ENCODE measurements around the gene CPB1.

Gene CPB1

GRCh38 chr3:148845756-148846395 lies 18.3 kb downstream of the CPB1 start:
- ChIA-PET POLR2A (no interaction called here), CTCF (interaction anchor here (0.6 to 1.5 kb wide), 3 partner anchors 14 to 166 kb away, joined by 3 to 5 read pairs (median 3); no protein-coding TSS in a partner anchor)
- H3K4me3 ChIP-seq (ENCODE audit: low read depth, low read length): no peak overlapping the region
- TF ChIP-seq, protein P1, sequence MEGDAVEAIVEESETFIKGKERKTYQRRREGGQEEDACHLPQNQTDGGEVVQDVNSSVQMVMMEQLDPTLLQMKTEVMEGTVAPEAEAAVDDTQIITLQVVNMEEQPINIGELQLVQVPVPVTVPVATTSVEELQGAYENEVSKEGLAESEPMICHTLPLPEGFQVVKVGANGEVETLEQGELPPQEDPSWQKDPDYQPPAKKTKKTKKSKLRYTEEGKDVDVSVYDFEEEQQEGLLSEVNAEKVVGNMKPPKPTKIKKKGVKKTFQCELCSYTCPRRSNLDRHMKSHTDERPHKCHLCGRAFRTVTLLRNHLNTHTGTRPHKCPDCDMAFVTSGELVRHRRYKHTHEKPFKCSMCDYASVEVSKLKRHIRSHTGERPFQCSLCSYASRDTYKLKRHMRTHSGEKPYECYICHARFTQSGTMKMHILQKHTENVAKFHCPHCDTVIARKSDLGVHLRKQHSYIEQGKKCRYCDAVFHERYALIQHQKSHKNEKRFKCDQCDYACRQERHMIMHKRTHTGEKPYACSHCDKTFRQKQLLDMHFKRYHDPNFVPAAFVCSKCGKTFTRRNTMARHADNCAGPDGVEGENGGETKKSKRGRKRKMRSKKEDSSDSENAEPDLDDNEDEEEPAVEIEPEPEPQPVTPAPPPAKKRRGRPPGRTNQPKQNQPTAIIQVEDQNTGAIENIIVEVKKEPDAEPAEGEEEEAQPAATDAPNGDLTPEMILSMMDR (IDR thresholded peaks at IDR 0.05; ENCODE audit: insufficient read depth, low read length, missing control alignments): no peak
- DNase-seq (ENCODE audit: low read depth, low spot score): no peak

DNA sequence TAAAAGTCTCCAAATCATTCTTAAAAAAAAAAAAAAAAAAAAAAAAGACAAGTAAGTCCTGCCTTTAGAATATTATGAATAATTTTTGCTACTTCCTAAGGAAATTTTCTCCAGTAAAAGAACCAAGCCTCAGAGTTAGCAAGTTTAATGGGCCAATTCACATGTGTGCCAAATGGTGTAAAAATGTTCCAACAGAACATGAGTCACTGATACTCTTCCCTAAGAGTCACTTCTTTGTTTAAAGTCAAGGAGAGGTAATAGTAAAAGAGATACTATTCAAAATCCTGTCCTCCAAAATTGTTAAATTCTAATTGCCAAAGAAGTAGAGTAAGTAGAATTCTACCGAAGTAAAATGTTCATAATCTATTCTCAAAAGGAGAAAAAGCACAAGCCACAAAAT lies 19.7 kb downstream of the CPB1 start:
- TF ChIP-seq, protein P1 (IDR thresholded peaks at IDR 0.05; ENCODE audit: insufficient read depth, low read length, missing control alignments): no peak
- CTCF ChIA-PET: interaction anchor here (1.2 to 2.2 kb wide), 3 partner anchors 13 to 98 kb away, joined by 3 to 8 read pairs (median 5); no protein-coding TSS in a partner anchor
- POLR2A ChIA-PET: no interaction called here
- no peak for DNase-seq (ENCODE audit: low read depth, low spot score)
- H3K4me3 ChIP-seq (ENCODE audit: low read depth, low read length): no peak overlapping the region

- DNase-seq (ENCODE audit: low read depth, low spot score): no peak
- POLR2A ChIA-PET: no interaction called here
- TF ChIP-seq, protein P1 (IDR thresholded peaks at IDR 0.05; ENCODE audit: insufficient read depth, low read length, missing control alignments): no peak
- CTCF ChIA-PET: interaction anchor here (1.2 to 6.0 kb wide), 3 partner anchors 11 to 97 kb away, joined by 3 to 38 read pairs (median 8); no protein-coding TSS in a partner anchor
- no peak overlapping the region for H3K4me3 ChIP-seq (ENCODE audit: low read depth, low read length)
These were observed 20.8 kb downstream of the CPB1 start for GRCh38 chr3:148848410-148848809.

DNA sequence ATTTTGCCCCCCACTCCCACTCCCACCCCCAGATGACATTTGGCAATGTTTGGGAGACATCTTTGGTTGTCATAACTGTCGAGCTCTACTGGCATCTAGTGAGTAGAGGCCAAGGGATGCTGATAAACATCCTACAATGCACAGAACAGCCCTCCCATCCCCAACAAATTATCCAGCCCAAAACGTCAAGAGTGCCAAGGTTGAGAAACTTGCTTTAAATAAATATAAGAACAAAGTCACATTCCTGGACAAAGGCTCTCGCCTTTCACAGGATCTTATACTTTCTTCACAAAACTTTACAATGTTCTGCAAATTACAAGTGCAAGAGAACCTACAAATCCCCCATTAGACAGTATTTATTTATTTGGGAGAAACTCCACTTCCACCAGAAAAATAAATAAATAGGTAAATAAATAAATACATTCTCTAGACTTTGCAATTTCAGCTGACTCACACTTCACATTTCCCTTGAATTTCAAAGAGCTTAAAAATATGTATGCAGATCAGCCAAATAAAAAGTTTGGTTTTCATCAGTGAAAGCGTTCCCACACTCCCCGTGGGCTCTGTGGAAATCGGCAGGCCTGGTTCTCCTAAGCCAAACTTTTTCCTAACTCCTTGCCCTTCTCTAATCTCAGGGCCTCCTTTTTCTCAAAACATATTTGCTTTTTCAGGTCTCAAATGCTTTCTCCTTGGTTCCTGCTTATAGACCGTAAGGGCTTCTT lies 24.8 kb downstream of the CPB1 start:
- DNase-seq (ENCODE audit: low read depth, low spot score): no peak
- ChIA-PET POLR2A (no interaction called here), CTCF (interaction anchor here (1.2 to 20.0 kb wide), 3 partner anchors 10 to 93 kb away, joined by 4 to 614 read pairs (median 38); partner anchors contain the start of gene CPA3)
- no peak overlapping the region for H3K4me3 ChIP-seq (ENCODE audit: low read depth, low read length)
- TF ChIP-seq, protein P1 (IDR thresholded peaks at IDR 0.05; ENCODE audit: insufficient read depth, low read length, missing control alignments): no peak

- POLR2A ChIA-PET: no interaction called here
- TF ChIP-seq, protein P1 (IDR thresholded peaks at IDR 0.05; ENCODE audit: insufficient read depth, low read length, missing control alignments): no peak
- no peak overlapping the region for H3K4me3 ChIP-seq (ENCODE audit: low read depth, low read length)
- no peak for DNase-seq (ENCODE audit: low read depth, low spot score)
- CTCF ChIA-PET: interaction anchor here (6.0 to 20.0 kb wide), 2 partner anchors 9 to 93 kb away, joined by 38 to 614 read pairs; no protein-coding TSS in a partner anchor
These were observed 25.5 kb downstream of the CPB1 start for GRCh38 chr3:148853076-148853475.

GRCh38 chr3:148854061-148854460 lies 26.4 kb downstream of the CPB1 start:
- POLR2A ChIA-PET: no interaction called here
- no peak overlapping the region for H3K4me3 ChIP-seq (ENCODE audit: low read depth, low read length)
- TF ChIP-seq, protein P1 (IDR thresholded peaks at IDR 0.05; ENCODE audit: insufficient read depth, low read length, missing control alignments): no peak
- DNase-seq (ENCODE audit: low read depth, low spot score): no peak
- CTCF ChIA-PET: interaction anchor here (1.6 to 20.0 kb wide), 3 partner anchors 8 to 474 kb away, joined by 4 to 614 read pairs (median 38); no protein-coding TSS in a partner anchor
